Tibial artery (tissue), 4 donors: ENCODE measurements around the gene PROS1.

Experiments used
- DNase-seq, 2 donors: peaks; one replicate each; pipeline ENCODE4 v3.0.0-alpha.2; 2019
- H3K27ac ChIP-seq, 2 donors: fragments of 200-600 bp; sonication (generic) in 1 of 2; 1 replicate in 1 of 2; 2 replicates in 1 of 2; pipeline ENCODE4 v1.5.1; 2018 to 2019; ENCODE audit warnings: mild to moderate bottlenecking in 1 of 2
- H3K27me3 ChIP-seq, 2 donors: fragments of 200-600 bp; sonication (generic) in 1 of 2; one replicate each; pipeline versions ENCODE4 v1.5.1 to v1.6.0; 2016 to 2019
- H3K36me3 ChIP-seq, 3 donors: fragments of 200-600 bp; sonication (generic) in 2 of 3; one replicate each; pipeline ENCODE4 v1.5.1; 2016 to 2019; ENCODE audit warnings: mild to moderate bottlenecking in 2 of 3
- H3K4me1 ChIP-seq, 4 donors: fragments of 200-600 bp; sonication (generic) in 2 of 4; 1 replicate in 3 of 4; 2 replicates in 1 of 4; pipeline ENCODE4 v1.5.1; 2016 to 2019
- H3K4me3 ChIP-seq, 2 donors: fragments of 200-600 bp; sonication (generic) in 1 of 2; 1 replicate in 1 of 2; 2 replicates in 1 of 2; pipeline ENCODE4 v1.5.1; 2018 to 2019; ENCODE audit warnings: mild to moderate bottlenecking in 2 of 2
- H3K9me3 ChIP-seq, 3 donors: fragments of 200-600 bp; sonication (generic) in 1 of 3; one replicate each; pipeline ENCODE4 v1.5.1; 2016 to 2019
- intact Hi-C: fragments of 100-400 bp; cut with DNase I; formaldehyde crosslinking; loops from one replicate; pipeline ENCODE4 v1.15.0; 2023; ENCODE audit warnings: low total_unique reads
- TF ChIP-seq, protein P1 (sequence below), 2 experiments: fragments of 200-600 bp in 1 of 2; fragments of 450-650 bp in 1 of 2; IDR thresholded peaks; one replicate each; pipeline ENCODE4 v1.5.1; 2017 to 2019; ENCODE audit warnings: antibody characterized with exemption in 2 of 2, mild to moderate bottlenecking in 1 of 2, moderate library complexity in 1 of 2

PROS1 gene

DNA sequence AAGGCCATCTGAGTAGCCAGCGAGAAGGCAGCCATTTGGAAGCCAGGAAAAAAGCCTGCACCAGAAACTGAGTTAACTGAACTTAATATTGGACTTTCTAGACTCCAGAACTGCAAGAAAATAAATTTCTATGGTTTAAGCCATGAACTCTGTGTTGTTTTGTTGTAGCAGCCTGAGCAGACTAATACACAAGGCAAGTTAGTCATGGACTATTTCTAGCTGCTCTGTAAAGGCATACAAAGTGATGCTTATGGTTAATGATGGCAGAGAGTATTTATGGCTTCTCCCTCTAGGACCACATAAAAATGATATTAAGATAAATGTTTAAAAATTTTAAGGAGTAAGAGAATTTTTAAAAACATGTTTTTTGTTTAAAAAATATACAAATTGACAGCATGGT lies 37.1 kb downstream of the PROS1 start:
- intact Hi-C loops, result no loop called here
- H3K36me3 ChIP-seq, result no peaks in the 10 kb centered on the region
- no peak for DNase-seq
- no peaks in the 10 kb centered on the region for H3K4me1 ChIP-seq
- H3K4me3 ChIP-seq, result no peak overlapping the region
- H3K27me3 ChIP-seq, result no peaks in the 10 kb centered on the region
- no peak overlapping the region for H3K27ac ChIP-seq
- H3K9me3 ChIP-seq, result no peaks in the 10 kb centered on the region
- TF ChIP-seq, protein P1, sequence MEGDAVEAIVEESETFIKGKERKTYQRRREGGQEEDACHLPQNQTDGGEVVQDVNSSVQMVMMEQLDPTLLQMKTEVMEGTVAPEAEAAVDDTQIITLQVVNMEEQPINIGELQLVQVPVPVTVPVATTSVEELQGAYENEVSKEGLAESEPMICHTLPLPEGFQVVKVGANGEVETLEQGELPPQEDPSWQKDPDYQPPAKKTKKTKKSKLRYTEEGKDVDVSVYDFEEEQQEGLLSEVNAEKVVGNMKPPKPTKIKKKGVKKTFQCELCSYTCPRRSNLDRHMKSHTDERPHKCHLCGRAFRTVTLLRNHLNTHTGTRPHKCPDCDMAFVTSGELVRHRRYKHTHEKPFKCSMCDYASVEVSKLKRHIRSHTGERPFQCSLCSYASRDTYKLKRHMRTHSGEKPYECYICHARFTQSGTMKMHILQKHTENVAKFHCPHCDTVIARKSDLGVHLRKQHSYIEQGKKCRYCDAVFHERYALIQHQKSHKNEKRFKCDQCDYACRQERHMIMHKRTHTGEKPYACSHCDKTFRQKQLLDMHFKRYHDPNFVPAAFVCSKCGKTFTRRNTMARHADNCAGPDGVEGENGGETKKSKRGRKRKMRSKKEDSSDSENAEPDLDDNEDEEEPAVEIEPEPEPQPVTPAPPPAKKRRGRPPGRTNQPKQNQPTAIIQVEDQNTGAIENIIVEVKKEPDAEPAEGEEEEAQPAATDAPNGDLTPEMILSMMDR (IDR thresholded peaks at IDR 0.05), result no peak

DNA sequence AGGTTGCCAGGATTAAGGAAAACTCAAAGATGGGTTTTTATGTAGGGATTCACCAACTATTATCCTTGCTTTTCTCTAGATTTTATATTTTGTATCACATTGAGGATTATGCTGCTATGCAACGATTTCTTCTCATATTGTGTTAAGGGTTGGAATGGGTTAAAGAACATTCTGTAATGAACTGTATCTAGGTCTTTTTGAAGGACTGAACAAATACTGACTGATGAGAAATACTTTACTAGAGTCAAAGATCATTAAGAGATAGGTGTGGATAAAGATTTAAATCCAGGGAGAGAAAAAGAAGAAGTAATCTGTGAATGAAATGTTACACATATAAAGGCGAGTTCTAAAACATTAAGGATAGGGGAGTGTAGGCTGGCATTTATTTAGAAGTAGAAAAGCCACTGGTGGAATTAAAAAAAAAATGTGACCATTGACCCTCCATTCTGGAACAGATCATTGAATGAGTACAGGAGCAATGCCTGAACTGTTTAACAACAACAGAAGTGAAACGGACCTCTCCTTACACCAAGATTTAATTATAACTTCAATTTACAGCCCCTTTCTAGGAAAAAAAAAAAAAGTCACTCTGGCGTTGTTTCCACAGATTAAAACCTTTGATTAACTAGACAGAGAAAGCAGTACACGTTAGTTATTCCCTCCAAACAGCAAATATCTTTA lies 39.2 kb downstream of the PROS1 start:
- intact Hi-C loops, result no loop called here
- Histone ChIP-seq H3K4me3 (no peak overlapping the region), H3K27ac (no peak overlapping the region), H3K36me3 (no peaks in the 10 kb centered on the region), H3K27me3 (no peaks in the 10 kb centered on the region), H3K4me1 (no peaks in the 10 kb centered on the region), H3K9me3 (no peaks in the 10 kb centered on the region)
- no peak for DNase-seq
- TF ChIP-seq, protein P1 (IDR thresholded peaks at IDR 0.05), result no peak

DNA sequence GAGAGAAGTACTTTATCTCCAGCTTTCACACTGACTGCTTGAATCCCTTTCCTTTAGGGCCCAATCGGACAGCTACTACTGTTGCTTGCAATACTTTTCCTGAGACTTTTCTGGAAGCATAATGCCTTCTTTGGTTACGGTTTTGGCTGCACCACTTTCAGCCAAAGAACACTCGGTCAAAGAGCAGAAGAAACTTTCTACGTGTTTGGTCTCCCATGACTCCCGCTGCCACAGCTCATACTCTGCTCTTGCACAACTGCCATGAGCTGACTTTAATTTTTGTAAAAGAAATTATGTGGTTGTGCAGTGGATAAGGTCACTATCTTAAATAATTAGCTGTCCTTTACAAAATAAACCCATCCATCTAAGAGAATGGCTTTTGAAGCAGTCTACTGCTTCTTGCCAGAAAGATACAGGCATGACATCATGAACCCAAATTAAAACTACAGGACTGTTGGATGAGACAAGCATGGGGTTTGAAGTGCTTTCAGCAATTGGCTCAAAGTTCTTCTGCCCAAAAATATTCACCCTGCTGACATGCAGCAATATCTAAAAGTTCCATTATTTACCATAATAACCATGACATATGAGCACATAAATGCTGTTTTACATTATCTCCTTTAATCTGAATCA lies 42.0 kb downstream of the PROS1 start:
- no peak for DNase-seq
- intact Hi-C loops, result no loop called here
- Histone ChIP-seq H3K4me3 (no peak overlapping the region), H3K9me3 (no peaks in the 10 kb centered on the region), H3K27ac (no peak overlapping the region), H3K27me3 (no peaks in the 10 kb centered on the region), H3K4me1 (no peaks in the 10 kb centered on the region), H3K36me3 (no peaks in the 10 kb centered on the region)
- TF ChIP-seq, protein P1 (IDR thresholded peaks at IDR 0.05), result no peak

DNA sequence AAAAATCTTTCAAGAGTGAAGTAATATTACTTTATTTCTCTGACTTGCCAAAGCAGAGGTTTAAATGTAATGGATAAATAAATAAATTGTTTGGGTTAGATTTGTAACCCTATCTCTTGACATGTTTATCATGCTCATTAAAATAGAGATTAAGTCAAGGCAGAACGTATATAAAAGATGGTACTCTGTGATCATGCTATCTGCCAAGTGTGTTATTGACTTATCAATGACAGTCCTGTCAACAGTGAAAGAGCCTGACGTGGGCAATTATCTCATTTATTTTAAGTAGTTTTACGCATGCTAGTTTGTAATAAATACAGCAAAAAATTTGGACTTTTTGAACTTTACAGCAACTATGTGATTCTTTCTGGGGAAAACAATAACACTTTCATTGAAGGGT lies 43.7 kb downstream of the PROS1 start:
- DNase-seq, result no peak
- Histone ChIP-seq H3K4me3 (no peak overlapping the region), H3K27ac (no peak overlapping the region), H3K9me3 (no peaks in the 10 kb centered on the region), H3K27me3 (no peaks in the 10 kb centered on the region), H3K36me3 (no peaks in the 10 kb centered on the region), H3K4me1 (no peaks in the 10 kb centered on the region)
- TF ChIP-seq, protein P1 (IDR thresholded peaks at IDR 0.05), result no peak
- intact Hi-C loops, result no loop called here

DNA sequence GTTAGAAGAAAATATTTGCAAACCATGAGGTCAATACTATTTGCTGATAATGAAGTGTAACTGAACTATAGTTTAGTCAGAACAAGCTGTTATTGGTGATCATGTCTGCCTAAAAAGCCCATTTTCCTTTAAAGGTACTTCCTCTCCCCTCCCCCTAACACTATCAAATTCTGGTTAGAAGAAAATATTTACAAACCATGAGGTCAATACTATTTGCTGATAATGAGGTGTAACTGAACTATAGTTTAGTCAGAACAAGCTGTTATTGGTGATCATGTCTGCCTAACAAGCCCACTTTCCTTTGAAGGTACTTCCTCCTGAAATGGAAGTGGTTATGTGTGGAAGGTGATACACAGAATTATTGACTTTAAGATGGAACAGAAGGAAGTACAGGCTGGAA lies 46.9 kb downstream of the PROS1 start:
- Histone ChIP-seq H3K27ac (no peak overlapping the region), H3K27me3 (no peaks in the 10 kb centered on the region), H3K4me1 (no peaks in the 10 kb centered on the region), H3K36me3 (no peaks in the 10 kb centered on the region), H3K4me3 (no peak overlapping the region), H3K9me3 (no peaks in the 10 kb centered on the region)
- TF ChIP-seq, protein P1 (IDR thresholded peaks at IDR 0.05), result no peak
- intact Hi-C loops, result no loop called here
- no peak for DNase-seq
